ENCODE results near the gene TIMP2.

DNA sequence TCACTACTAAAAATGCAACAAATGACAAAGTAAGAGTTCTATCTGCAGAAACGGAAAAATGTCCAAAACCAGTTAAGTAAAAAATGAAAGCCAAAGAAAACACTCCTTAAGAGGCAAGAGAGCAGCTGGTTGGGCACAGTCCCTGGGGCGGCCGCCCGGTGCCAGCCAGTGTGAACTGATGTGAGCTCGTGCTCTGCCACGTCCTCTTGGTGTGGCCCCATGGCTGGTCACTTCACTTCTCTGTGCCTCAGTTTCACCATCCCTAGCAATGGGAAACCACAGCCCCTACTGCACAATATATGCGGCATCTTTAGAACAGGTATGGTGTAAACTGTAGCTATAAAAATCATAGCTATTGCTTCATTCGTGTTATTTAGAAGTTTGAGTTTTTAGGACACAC lies 105.8 kb downstream of the TIMP2 start:
- TF ChIP-seq CTCF (IDR thresholded peaks at IDR 0.05; ENCODE audit: poor library complexity, severe bottlenecking) (no peak), RAD21 (conservative IDR thresholded peaks at IDR 0.05) (no peak), MXI1 (conservative IDR thresholded peaks at IDR 0.05; ENCODE audit: poor library complexity, severe bottlenecking) (no peak), SMC3 (conservative IDR thresholded peaks at IDR 0.05; ENCODE audit: poor library complexity) (no peak), EZH2 (IDR thresholded peaks at IDR 0.05; ENCODE audit: borderline replicate concordance, insufficient read depth, low read length, poor library complexity, severe bottlenecking) (no peak), POLR2AphosphoS5 (IDR thresholded peaks at IDR 0.05) (no peak)
